ENCODE results near the gene SLC25A40.
"Not testable (repeated sequence)": the region's sequence is repeated elsewhere in the genome, so short reads cannot be mapped to it uniquely, and the experiment has no call there.

Gene SLC25A40

GRCh38 chr7:87833130-87833529 is 43.0 kb downstream of the SLC25A40 start:
- TF ChIP-seq CTCF (IDR thresholded peaks at IDR 0.05; ENCODE audit: low read depth, low read length, missing control alignments) = no peak
- no peak for DNase-seq (ENCODE audit: low read depth)
- H3K4me3 ChIP-seq (ENCODE audit: low read depth, low read length) = no peak overlapping the region

GRCh38 chr7:87831097-87831496 is 45.1 kb downstream of the SLC25A40 start:
- TF ChIP-seq CTCF (IDR thresholded peaks at IDR 0.05; ENCODE audit: low read depth, low read length, missing control alignments) = no peak

GRCh38 chr7:87828383-87828782 is 47.8 kb downstream of the SLC25A40 start:
- DNase-seq (ENCODE audit: low read depth); H3K4me3 ChIP-seq (ENCODE audit: low read depth, low read length): not testable (repeated sequence)

More at GRCh38 chr7:87831097-87831496, 45.1 kb downstream of the SLC25A40 start:
- DNase-seq (ENCODE audit: low read depth) = no peak
- H3K4me3 ChIP-seq (ENCODE audit: low read depth, low read length) = no peak overlapping the region

DNA sequence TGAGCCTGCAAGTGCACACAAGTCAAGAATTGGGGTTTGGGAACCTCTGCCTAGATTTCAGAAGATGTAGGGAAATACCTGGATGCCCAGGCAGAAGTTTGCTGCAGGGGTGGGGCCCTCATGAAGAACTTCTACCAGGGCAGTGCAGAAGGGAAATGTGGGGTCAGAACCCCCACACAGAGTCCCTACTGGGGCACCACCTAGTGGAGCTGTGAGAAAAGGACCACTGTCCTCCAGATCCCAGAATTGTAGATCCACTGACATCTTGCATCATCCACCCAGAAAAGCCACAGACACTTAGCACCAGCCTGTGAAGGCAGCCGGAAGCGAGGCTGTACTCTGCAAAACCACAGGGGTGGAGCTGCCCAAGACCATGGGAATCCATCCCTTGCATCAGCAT is 50.8 kb downstream of the SLC25A40 start:
- DNase-seq (ENCODE audit: low read depth); H3K4me3 ChIP-seq (ENCODE audit: low read depth, low read length): not testable (repeated sequence)

DNA sequence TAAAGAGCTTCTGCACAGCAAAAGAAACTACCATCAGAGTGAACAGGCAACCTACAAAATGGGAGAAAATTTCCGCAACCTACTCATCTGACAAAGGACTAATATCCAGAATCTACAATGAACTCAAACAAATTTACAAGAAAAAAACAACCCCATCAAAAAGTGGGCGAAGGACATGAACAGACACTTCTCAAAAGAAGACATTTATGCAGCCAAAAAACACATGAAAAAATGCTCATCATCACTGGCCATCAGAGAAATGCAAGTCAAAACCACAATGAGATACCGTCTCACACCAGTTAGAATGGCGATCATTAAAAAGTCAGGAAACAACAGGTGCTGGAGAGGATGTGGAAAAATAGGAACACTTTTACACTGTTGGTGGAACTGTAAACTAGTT is 54.1 kb downstream of the SLC25A40 start:
- H3K4me3 ChIP-seq (ENCODE audit: low read depth, low read length); DNase-seq (ENCODE audit: low read depth): not testable (repeated sequence)

DNA sequence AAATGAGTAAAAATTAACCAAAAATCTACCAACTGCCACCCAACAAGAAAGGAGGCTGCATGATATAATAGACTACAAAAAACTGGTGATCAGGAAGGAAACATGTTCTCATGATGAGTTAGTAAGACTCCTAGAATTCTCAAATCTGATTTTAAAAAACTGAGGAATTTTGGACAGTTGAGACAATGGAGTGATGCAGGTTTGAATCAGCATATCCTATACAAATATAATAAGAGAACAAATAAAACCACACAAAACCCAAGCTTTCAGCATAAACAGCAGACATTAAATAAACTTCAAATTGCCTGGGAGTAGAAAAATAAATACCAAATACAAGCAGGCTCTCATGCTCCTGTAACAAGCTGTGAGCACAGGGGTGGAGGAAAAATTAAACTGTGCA is 57.8 kb downstream of the SLC25A40 start:
- no peak for DNase-seq (ENCODE audit: low read depth)
- TF ChIP-seq CTCF (IDR thresholded peaks at IDR 0.05; ENCODE audit: low read depth, low read length, missing control alignments) = no peak
- no peak overlapping the region for H3K4me3 ChIP-seq (ENCODE audit: low read depth, low read length)

DNA sequence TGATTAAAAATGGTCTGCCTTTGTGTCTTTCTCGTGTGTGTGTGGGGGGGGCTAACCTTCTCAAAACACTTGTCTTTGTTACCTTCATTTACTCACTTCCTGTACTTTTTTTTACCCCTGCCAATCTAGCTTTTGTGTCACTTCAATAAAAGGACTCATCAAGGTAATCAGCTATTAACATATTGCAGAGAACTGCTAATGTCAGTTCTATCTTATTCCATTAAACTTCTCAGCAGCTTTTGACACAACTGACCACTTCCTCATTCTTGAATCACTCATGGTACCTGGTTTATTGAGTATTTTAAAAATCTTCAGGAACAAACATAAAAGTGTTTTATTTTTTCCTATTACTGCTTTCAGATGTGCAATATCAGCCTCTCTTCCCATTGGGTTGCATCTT is 59.8 kb downstream of the SLC25A40 start:
- TF ChIP-seq CTCF (IDR thresholded peaks at IDR 0.05; ENCODE audit: low read depth, low read length, missing control alignments) = no peak
- no peak for DNase-seq (ENCODE audit: low read depth)
- no peak overlapping the region for H3K4me3 ChIP-seq (ENCODE audit: low read depth, low read length)

DNA sequence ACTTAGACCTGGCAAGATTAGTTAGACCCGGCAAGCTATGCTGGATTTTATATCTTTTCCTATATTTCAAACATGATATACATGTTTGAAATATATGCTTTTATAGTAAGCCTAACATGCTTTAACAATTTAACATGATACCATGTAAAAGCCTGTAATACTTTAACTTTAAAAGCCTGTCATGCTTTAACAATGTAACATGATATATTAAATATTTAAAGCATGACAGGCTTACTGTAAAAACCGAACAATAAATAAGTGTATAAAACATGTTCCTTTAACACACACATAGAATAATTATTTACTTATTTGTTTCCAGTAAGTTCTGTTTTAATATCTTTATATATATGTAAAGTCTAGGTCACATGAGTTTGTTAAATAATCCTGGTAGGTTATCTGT is 65.4 kb downstream of the SLC25A40 start:
- H3K4me3 ChIP-seq (ENCODE audit: low read depth, low read length) = no peak overlapping the region
- DNase-seq (ENCODE audit: low read depth) = no peak
- no peak for TF ChIP-seq CTCF (IDR thresholded peaks at IDR 0.05; ENCODE audit: low read depth, low read length, missing control alignments)

- DNase-seq (ENCODE audit: low read depth) = no peak
- no peak for TF ChIP-seq CTCF (IDR thresholded peaks at IDR 0.05; ENCODE audit: low read depth, low read length, missing control alignments)
Observed at GRCh38 chr7:87810130-87810529, 66.0 kb downstream of the SLC25A40 start.

More at GRCh38 chr7:87810130-87810529, 66.0 kb downstream of the SLC25A40 start:
- no peak overlapping the region for H3K4me3 ChIP-seq (ENCODE audit: low read depth, low read length)

Data from GM12864 (cell line).